LNCaP clone FGC (cell line): Measurements from ENCODE around the gene PCDH19.

ENCODE experiments used
- DNase-seq: peaks from one replicate; pipeline ENCODE4 v3.0.0-alpha.2; 2011; ENCODE audit warnings: low read depth
- H3K4me3 ChIP-seq: 2 replicates; pipeline ENCODE4 v1.5.1; 2011; ENCODE audit warnings: mild to moderate bottlenecking, low read depth, low read length, control low read depth
- TF ChIP-seq, protein P1 (sequence below): IDR thresholded peaks from 2 replicates; pipeline ENCODE4 v1.5.1; 2012; ENCODE audit warnings: mild to moderate bottlenecking; ENCODE audit not compliant: control insufficient read depth, insufficient read depth; ENCODE audit errors: extremely low read depth

Gene PCDH19

DNA sequence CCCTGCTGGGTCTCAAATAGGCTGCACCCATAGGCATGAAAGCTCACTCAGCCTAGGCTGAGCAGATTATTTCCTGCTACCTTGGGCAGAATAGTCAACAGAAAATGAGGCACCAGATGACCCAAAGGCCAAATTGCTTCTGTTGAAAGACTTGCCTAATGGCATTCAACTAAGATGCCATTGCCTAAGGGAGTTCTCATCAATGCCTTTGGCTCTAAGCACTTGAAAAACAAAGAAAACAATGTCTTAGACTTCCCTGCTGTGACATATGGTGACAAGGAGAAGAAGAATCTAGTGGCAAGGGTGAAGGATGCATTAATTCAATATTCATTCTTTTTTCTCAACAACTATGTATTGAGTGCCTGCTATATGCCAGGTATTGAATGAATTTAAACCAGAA is 25.7 kb upstream of the PCDH19 start:
- no peak for DNase-seq
- TF ChIP-seq, protein P1, sequence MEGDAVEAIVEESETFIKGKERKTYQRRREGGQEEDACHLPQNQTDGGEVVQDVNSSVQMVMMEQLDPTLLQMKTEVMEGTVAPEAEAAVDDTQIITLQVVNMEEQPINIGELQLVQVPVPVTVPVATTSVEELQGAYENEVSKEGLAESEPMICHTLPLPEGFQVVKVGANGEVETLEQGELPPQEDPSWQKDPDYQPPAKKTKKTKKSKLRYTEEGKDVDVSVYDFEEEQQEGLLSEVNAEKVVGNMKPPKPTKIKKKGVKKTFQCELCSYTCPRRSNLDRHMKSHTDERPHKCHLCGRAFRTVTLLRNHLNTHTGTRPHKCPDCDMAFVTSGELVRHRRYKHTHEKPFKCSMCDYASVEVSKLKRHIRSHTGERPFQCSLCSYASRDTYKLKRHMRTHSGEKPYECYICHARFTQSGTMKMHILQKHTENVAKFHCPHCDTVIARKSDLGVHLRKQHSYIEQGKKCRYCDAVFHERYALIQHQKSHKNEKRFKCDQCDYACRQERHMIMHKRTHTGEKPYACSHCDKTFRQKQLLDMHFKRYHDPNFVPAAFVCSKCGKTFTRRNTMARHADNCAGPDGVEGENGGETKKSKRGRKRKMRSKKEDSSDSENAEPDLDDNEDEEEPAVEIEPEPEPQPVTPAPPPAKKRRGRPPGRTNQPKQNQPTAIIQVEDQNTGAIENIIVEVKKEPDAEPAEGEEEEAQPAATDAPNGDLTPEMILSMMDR: no peak
- no peak overlapping the region for H3K4me3 ChIP-seq

DNA sequence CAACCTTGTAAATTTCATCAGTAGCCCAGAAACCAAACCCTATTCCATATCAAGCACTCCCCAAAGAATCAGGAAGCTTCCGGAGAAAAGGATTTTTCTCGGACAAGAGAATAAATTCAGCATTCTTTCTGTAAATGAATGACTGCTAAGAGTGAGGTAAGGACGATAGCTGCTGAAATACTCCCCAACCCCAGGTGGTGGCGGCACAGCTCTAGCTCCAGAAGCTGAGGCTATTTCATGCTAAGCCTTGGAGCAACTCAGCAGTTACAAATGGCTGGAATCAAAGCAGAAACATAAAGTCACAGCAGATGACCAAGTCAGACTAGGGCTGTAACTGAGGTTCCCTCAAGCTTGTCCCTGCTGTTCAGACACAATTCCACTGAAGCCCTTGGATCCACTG is 13.9 kb upstream of the PCDH19 start:
- TF ChIP-seq, protein P1: peak; percentile 46
- no peak for DNase-seq
- H3K4me3 ChIP-seq: no peak overlapping the region

DNA sequence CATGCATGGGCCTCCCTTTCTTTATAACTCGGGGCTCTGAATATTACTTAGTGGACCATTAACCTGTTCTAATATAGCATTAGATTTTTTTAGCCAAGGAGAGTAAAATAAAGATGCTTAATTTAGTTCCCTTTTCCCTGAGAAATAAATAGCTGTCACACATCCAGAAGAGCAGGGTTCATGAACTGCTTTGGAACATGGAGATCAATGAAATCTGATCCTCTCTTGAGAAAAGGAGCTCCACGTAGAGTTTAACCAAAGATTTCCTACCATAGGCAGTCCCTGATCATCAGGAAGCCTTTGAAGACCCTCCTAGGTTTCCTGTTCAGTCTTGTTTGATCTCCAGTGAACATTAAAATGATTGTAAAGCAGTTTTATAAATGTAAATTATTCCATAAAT is 8.5 kb upstream of the PCDH19 start:
- H3K4me3 ChIP-seq: no peak overlapping the region
- TF ChIP-seq, protein P1: no peak
- DNase-seq: no peak

DNA sequence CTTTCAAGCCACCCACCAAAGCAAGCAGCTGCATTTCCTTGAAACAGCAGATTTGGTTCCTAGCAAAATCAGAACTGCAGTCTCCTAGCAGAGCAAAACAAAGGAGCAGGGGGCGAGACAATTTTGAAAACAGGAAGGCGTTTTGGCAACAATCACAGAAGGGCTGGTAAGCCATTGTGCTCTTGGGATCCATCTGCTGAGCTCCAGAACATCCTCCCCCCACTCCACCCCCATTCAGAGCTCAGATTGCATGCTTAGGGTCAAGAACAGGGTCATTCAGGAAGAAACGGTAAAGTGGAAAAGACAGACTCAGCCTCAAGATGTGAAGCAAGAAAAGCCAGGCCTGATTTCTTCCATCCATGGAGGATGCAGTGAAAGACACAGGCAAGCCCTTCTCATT is 7.6 kb upstream of the PCDH19 start:
- H3K4me3 ChIP-seq: no peak overlapping the region
- DNase-seq: no peak
- TF ChIP-seq, protein P1: no peak

DNA sequence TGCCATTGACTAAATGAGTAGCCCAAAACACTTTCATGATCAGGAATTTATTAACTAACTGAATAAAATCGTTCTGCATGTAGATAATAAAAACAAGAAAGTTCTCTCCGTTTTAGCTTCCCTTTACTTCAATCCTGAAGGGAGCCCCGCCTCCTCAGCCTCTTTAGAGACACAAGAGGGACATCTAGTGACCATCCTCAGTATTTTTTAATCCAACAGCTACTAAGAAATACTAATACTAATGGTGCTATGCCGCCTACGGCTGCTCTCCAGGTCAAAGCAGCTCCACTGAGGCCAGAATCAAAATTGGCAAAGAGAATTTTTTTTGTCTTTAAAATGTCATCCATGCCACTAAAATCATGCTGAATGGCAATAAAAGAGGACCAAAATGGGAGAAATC is 3.2 kb upstream of the PCDH19 start:
- H3K4me3 ChIP-seq: no peak overlapping the region
- DNase-seq: peak; percentile 11

DNA sequence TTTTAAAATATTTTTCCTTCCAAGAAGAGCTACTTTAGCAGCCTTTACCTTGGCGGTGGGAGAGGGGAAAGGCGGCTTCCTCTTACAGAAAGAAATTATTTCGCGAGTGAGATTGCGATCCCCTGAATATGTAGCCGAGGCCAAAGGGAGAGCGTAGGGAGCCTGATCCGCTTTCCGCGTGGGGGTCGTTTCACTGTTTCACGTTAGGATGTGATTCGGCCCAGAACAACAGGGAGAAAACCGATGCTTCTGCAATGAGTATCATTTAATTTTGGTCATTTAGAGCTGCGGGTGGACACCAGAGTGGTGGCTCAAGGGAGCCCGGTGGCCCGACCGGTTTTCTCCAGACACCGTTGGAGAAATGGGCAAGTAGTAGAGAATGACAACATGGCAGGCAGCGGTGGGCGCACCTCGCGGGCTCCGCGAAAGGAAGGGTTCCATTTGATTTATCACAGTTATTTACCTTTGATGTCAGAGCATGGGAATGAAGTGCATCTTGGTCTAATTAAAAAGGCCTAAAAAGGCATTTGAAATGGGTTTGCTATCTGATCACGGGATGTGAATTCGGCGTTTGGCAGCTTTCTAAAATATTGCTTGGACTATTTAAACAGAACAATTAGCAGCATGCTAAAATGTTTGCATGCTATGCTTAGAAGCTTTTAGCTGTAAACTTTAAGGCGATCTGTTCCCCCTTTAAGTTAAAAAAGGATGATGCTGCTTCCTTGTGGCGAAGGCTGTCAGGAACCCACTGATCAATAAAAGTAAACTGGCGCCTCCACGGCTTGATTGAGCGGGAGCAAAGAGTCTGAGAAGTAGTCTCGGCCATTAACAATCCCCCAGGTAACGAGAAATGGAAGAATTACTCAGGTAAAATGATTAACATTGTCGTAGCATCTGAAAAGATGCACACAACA is 2.0 kb upstream of the PCDH19 start:
- TF ChIP-seq, protein P1: no peak
- H3K4me3 ChIP-seq: no peak overlapping the region
- no peak for DNase-seq

More for the DNA sequence above, 3.2 kb upstream of the PCDH19 start:
- TF ChIP-seq, protein P1: peak; percentile 45
